Prostate gland (tissue), 2 donors: ENCODE data around the gene TMC3.

Experiments used
- CTCF ChIP-seq, 4 experiments: fragments of 200-600 bp in 2 of 4; fragments of 450-650 bp in 2 of 4; sonication (generic) in 2 of 4; IDR thresholded peaks; 1 replicate in 3 of 4; 2 replicates in 1 of 4; pipeline ENCODE4 v1.5.1; 2016 to 2019; ENCODE audit warnings: antibody characterized with exemption in 4 of 4, mild to moderate bottlenecking in 2 of 4, moderate library complexity in 2 of 4
- POLR2A ChIP-seq: fragments of 450-650 bp; IDR thresholded peaks from one replicate; pipeline ENCODE4 v1.6.1; 2016; ENCODE audit warnings: antibody characterized with exemption, mild to moderate bottlenecking
- POLR2AphosphoS5 ChIP-seq: sonication (generic); formaldehyde crosslinking; IDR thresholded peaks from one replicate; pipeline ENCODE4 v1.6.1; 2017; ENCODE audit warnings: antibody characterized with exemption

- no peak for TF ChIP-seq POLR2A
- no peak for TF ChIP-seq POLR2AphosphoS5
- no peak for TF ChIP-seq CTCF (IDR thresholded peaks at IDR 0.05)
Measured at GRCh38 chr15:81407718-81408117, 33.7 kb upstream of the TMC3 start.
